AG09309 (cell line): ENCODE measurements around the gene ZFYVE27.

Experiments used
- DNase-seq: peaks from one replicate; pipeline ENCODE4 v3.0.0-alpha.2; 2010; ENCODE audit warnings: low read depth
- H3K4me3 ChIP-seq: 2 replicates; pipeline ENCODE4 v1.5.1; 2011; ENCODE audit warnings: mild to moderate bottlenecking, low read depth, low read length, moderate library complexity; ENCODE audit not compliant: control insufficient read depth
- TF ChIP-seq, protein P1 (sequence below): IDR thresholded peaks from 2 replicates; pipeline ENCODE4 v1.5.1; 2011; ENCODE audit warnings: mild to moderate bottlenecking, low read depth, low read length, inconsistent platforms; ENCODE audit not compliant: insufficient read depth, control insufficient read depth; ENCODE audit errors: missing control alignments

ZFYVE27 gene

DNA sequence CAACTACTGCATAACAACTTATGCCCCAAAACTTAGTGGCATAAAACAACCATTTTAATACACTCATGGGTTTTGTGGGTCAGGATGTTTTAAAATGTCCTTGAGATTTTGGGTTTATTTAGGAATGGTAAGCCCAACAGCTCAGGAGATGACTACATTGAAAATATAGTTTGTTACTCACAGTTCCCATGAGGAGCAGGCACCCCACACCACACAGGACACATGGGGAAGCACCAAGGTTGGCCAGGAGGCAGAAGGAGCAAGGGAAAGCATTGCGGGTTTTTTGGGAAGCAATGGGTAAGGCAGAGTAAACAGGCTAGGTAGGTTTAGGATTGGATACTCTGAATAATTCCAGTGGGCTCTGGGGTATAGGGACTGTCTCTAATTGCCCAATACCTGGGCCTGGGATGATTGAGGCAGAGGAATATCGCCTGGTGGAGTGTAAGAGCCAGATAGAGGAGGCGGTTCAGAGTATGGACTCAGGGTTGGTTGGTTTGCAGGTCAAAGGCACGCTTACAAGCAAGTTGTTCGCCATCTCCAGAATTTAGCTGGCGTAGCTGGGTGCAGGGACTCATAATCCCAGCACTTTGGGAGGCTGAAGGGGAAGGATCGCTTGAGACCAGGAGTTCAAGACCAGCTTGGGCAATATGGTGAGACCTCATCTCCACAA lies 33.4 kb upstream of the ZFYVE27 start:
- DNase-seq = no peak
- TF ChIP-seq, protein P1, sequence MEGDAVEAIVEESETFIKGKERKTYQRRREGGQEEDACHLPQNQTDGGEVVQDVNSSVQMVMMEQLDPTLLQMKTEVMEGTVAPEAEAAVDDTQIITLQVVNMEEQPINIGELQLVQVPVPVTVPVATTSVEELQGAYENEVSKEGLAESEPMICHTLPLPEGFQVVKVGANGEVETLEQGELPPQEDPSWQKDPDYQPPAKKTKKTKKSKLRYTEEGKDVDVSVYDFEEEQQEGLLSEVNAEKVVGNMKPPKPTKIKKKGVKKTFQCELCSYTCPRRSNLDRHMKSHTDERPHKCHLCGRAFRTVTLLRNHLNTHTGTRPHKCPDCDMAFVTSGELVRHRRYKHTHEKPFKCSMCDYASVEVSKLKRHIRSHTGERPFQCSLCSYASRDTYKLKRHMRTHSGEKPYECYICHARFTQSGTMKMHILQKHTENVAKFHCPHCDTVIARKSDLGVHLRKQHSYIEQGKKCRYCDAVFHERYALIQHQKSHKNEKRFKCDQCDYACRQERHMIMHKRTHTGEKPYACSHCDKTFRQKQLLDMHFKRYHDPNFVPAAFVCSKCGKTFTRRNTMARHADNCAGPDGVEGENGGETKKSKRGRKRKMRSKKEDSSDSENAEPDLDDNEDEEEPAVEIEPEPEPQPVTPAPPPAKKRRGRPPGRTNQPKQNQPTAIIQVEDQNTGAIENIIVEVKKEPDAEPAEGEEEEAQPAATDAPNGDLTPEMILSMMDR = no peak
- no peak overlapping the region for H3K4me3 ChIP-seq

DNA sequence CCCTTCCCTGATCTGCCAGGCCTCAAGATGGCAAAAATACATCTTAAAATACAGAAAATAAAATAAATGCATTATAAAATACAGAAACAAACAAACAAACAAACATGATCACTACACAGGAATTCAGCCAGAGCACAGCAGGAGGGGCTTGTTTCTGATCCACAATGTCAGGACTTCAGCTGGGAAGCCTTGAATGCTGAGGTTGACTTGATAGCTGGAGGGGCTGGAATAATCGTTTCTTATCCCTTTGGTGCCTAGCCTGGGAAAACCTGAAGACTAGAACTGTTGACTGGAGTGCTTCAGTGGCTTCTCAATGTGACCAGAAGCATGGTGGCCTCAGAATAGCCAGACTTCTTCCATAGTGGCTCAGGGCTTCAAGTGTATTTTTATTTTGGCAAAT lies 32.6 kb upstream of the ZFYVE27 start:
- no peak for DNase-seq
- TF ChIP-seq, protein P1 = no peak
- no peak overlapping the region for H3K4me3 ChIP-seq

GRCh38 chr10:97705006-97705670 lies 31.8 kb upstream of the ZFYVE27 start:
- TF ChIP-seq, protein P1 = no peak
- DNase-seq = no peak
- no peak overlapping the region for H3K4me3 ChIP-seq

DNA sequence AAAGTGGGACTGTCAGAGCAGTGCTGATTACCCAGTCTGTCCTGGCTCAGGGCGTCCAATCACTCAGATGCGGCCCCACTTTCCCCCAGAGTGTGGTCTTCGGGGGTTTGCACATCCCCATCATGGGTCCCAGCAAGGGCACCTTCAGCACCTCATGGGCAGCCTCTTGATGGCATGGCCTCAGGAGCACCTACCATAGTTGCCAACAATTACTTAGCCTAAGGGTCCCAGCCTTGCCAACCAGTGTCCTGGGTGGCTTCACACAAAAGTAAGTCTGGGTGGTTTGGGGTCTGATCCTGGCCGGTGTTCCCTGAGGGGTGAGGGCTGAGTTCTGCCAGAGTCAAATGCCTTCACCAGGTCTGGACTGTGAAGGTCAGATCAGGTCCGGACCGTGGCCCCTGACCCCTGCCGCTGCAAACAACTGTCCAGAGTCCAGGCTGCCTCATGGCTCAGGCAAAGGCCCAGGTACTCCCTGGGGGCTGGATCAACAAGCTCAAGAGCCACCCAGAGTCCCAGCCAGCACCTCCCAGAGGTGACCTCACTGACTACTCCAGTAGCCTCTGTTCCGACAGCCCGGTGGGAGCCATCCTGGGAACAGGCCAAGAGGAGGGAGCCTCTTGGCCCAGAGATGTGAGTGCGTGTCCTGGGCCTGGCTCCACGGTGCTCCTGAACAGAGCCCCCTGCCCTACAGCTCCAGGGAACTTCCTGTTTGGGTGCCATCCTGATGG lies 29.6 kb upstream of the ZFYVE27 start:
- H3K4me3 ChIP-seq = no peak overlapping the region
- TF ChIP-seq, protein P1 = no peak
- no peak for DNase-seq

GRCh38 chr10:97708167-97708566 lies 28.8 kb upstream of the ZFYVE27 start:
- H3K4me3 ChIP-seq = no peak overlapping the region
- TF ChIP-seq, protein P1 = no peak
- DNase-seq = no peak

GRCh38 chr10:97708976-97709946 lies 27.7 kb upstream of the ZFYVE27 start:
- no peak overlapping the region for H3K4me3 ChIP-seq
- TF ChIP-seq, protein P1 = peak; percentile 72
- DNase-seq = peak; percentile 67
